Adipocyte (in vitro differentiated cells): ENCODE data around the gene SLC38A5.

Source experiments
- DNase-seq: peaks from one replicate; pipeline ENCODE4 v3.0.0-alpha.2; 2015; ENCODE audit warnings: low read depth
- H3K27me3 ChIP-seq: replicated peaks from 2 replicates; pipeline ENCODE4 v1.7.0; 2013; ENCODE audit warnings: mild to moderate bottlenecking, low read length, moderate library complexity; ENCODE audit not compliant: control insufficient read depth, insufficient read depth
- H3K36me3 ChIP-seq: 2 replicates; pipeline ENCODE4 v1.7.0; 2013; ENCODE audit warnings: low read length, mild to moderate bottlenecking, moderate library complexity; ENCODE audit not compliant: control insufficient read depth, insufficient read depth, severe bottlenecking
- H3K4me1 ChIP-seq: 2 replicates; pipeline ENCODE4 v1.7.0; 2013; ENCODE audit warnings: mild to moderate bottlenecking, low read length, moderate library complexity; ENCODE audit not compliant: control insufficient read depth, insufficient read depth
- H3K4me3 ChIP-seq: 2 replicates; pipeline ENCODE4 v1.7.0; 2013; ENCODE audit warnings: mild to moderate bottlenecking, low read length, moderate library complexity
- H3K9ac ChIP-seq: 2 replicates; pipeline ENCODE4 v1.7.0; 2013; ENCODE audit warnings: mild to moderate bottlenecking, low read length, moderate library complexity
- H3K9me3 ChIP-seq: 2 replicates; pipeline ENCODE4 v1.7.0; 2013; ENCODE audit warnings: mild to moderate bottlenecking, low read length, moderate library complexity; ENCODE audit not compliant: control insufficient read depth

The SLC38A5 gene

GRCh38 chrX:48467281-48467761 is 2.7 kb downstream of the SLC38A5 start:
- Histone ChIP-seq H3K36me3 (no peaks in the 10 kb centered on the region), H3K27me3 (peaks cover 3% of the 10 kb centered on the region), H3K9me3 (no peaks in the 10 kb centered on the region), H3K4me3 (peak overlapping the region; percentile 53), H3K4me1 (peaks cover 8% of the 10 kb centered on the region), H3K9ac (peak overlapping the region; percentile 53)
- DNase-seq, result no peak

GRCh38 chrX:48466696-48467095 is 3.4 kb downstream of the SLC38A5 start:
- Histone ChIP-seq H3K4me3 (no peak overlapping the region), H3K9me3 (no peaks in the 10 kb centered on the region), H3K27me3 (peaks cover 3% of the 10 kb centered on the region), H3K4me1 (peaks cover 8% of the 10 kb centered on the region), H3K9ac (no peak overlapping the region), H3K36me3 (no peaks in the 10 kb centered on the region)
- DNase-seq, result no peak

- H3K27me3 ChIP-seq, result peaks cover 3% of the 10 kb centered on the region
These were observed 4.6 kb downstream of the SLC38A5 start for GRCh38 chrX:48465336-48465933.

GRCh38 chrX:48461830-48462229 is 8.2 kb downstream of the SLC38A5 start:
- DNase-seq, result no peak
- peaks cover 4% of the 10 kb centered on the region for H3K4me1 ChIP-seq
- H3K4me3 ChIP-seq, result no peak overlapping the region
- no peaks in the 10 kb centered on the region for H3K36me3 ChIP-seq
- H3K27me3 ChIP-seq, result peaks cover 3% of the 10 kb centered on the region
- no peak overlapping the region for H3K9ac ChIP-seq
- H3K9me3 ChIP-seq, result peaks cover 6% of the 10 kb centered on the region

More at GRCh38 chrX:48465336-48465933, 4.6 kb downstream of the SLC38A5 start:
- H3K9me3 ChIP-seq, result no peaks in the 10 kb centered on the region
- H3K4me3 ChIP-seq, result peak overlapping the region; percentile 10
- H3K36me3 ChIP-seq, result no peaks in the 10 kb centered on the region
- peaks cover 8% of the 10 kb centered on the region for H3K4me1 ChIP-seq
- peak overlapping the region; percentile 5 for H3K9ac ChIP-seq
- DNase-seq, result peak; percentile 67

GRCh38 chrX:48460606-48461005 is 9.5 kb downstream of the SLC38A5 start:
- Histone ChIP-seq H3K27me3 (peaks cover 3% of the 10 kb centered on the region), H3K4me1 (peaks cover 4% of the 10 kb centered on the region), H3K9me3 (peaks cover 6% of the 10 kb centered on the region), H3K4me3 (no peak overlapping the region), H3K9ac (no peak overlapping the region), H3K36me3 (no peaks in the 10 kb centered on the region)
- DNase-seq, result no peak

GRCh38 chrX:48460031-48460430 is 10.0 kb downstream of the SLC38A5 start:
- no peaks in the 10 kb centered on the region for H3K36me3 ChIP-seq
- H3K4me3 ChIP-seq, result no peak overlapping the region
- peaks cover 2% of the 10 kb centered on the region for H3K4me1 ChIP-seq
- DNase-seq, result no peak
- peaks cover 3% of the 10 kb centered on the region for H3K27me3 ChIP-seq
- no peak overlapping the region for H3K9ac ChIP-seq
- H3K9me3 ChIP-seq, result peaks cover 6% of the 10 kb centered on the region

- Histone ChIP-seq H3K4me3 (no peak overlapping the region), H3K4me1 (no peaks in the 10 kb centered on the region), H3K9me3 (peaks cover 6% of the 10 kb centered on the region), H3K27me3 (peaks cover 3% of the 10 kb centered on the region), H3K36me3 (no peaks in the 10 kb centered on the region), H3K9ac (no peak overlapping the region)
- DNase-seq, result no peak
These were observed 10.6 kb downstream of the SLC38A5 start for GRCh38 chrX:48459483-48459882.

GRCh38 chrX:48458711-48459110 is 11.3 kb downstream of the SLC38A5 start:
- H3K9ac ChIP-seq, result no peak overlapping the region
- no peaks in the 10 kb centered on the region for H3K4me1 ChIP-seq
- peaks cover 6% of the 10 kb centered on the region for H3K9me3 ChIP-seq
- DNase-seq, result no peak
- no peaks in the 10 kb centered on the region for H3K36me3 ChIP-seq
- H3K27me3 ChIP-seq, result peaks cover 3% of the 10 kb centered on the region
- no peak overlapping the region for H3K4me3 ChIP-seq

- Histone ChIP-seq H3K4me1 (no peaks in the 10 kb centered on the region), H3K36me3 (no peaks in the 10 kb centered on the region), H3K27me3 (peaks cover 3% of the 10 kb centered on the region), H3K9me3 (peaks cover 6% of the 10 kb centered on the region), H3K9ac (no peak overlapping the region), H3K4me3 (no peak overlapping the region)
- DNase-seq, result no peak
These were observed 13.3 kb downstream of the SLC38A5 start for GRCh38 chrX:48456628-48457331.

- Histone ChIP-seq H3K27me3 (no peaks in the 10 kb centered on the region), H3K9ac (no peak overlapping the region), H3K4me1 (no peaks in the 10 kb centered on the region), H3K36me3 (no peaks in the 10 kb centered on the region), H3K9me3 (no peaks in the 10 kb centered on the region), H3K4me3 (no peak overlapping the region)
- no peak for DNase-seq
These were observed 18.4 kb downstream of the SLC38A5 start for GRCh38 chrX:48451708-48452107.

GRCh38 chrX:48450076-48450475 is 20.0 kb downstream of the SLC38A5 start:
- Histone ChIP-seq H3K27me3 (no peaks in the 10 kb centered on the region), H3K9me3 (no peaks in the 10 kb centered on the region), H3K9ac (no peak overlapping the region), H3K4me3 (no peak overlapping the region), H3K4me1 (no peaks in the 10 kb centered on the region), H3K36me3 (no peaks in the 10 kb centered on the region)
- no peak for DNase-seq
